Stimulated activated CD4-positive, alpha-beta T cell treated with anti-CD3 and anti-CD28 coated beads, Interleukin-4, amount 100 ng/mL, for 24 hours (primary cell): ENCODE results near the gene SIRPB2.

ENCODE experiments used
- DNase-seq: peaks from one replicate; pipeline ENCODE4 v3.0.0-alpha.2; 2020

The SIRPB2 gene

DNA sequence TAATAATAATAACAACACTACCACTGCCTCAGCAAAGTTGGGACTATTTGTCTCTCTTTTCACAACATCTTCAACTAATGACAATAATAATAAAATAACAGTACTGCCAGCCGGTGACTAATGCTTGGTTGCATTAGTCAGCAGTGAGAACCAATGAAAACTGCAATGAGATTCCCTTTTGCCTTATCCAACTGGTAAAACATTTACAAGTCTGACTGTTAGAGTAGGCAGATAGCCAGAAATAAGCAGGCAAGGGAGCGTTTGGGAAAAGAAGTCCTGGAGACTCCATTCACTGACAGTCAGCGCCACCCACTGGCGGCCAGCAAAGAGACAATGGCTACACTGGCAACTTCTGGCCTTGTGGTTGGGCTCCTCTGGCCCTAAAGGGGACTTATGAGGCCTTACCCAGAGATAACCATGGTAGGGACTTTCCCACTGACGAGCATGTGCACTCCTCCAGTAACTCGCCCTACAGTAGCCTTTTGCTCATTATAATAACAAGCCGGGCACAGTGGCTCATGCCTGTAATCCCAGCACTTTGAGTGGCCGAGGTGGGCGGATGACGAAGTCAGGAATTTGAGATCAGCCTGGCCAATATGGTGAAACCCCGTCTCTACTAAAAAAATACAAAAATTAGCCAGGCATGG is 21.2 kb downstream of the SIRPB2 start:
- peak; percentile 13 for DNase-seq

DNA sequence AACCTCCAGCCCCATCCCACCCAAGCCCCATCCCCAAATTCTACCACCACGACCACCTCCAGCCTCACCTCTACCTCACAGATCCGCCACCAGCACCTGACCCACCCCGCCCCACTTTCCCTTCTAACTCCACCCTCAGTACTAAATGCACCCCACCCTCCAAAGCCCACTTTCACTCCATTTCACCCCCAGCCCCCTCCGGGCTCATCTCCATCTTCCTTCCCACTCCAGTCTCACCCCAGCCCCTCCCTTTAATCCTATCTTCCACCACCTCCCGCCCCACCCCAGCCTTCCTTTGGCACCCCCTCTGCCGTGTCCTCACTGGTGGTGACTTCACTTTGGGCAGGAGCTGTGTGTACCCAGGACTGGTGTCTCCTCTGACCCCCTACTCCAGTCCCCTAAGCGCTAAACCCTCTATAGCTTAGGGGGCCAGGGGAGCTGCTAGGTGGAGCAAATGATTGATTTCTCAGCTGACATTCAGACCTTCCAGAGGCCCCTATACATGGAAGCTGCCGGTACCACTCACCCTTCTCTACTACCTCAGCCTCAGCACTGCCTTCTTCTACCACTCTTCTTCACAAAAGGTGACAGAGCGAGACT is 21.8 kb downstream of the SIRPB2 start:
- no peak for DNase-seq

DNA sequence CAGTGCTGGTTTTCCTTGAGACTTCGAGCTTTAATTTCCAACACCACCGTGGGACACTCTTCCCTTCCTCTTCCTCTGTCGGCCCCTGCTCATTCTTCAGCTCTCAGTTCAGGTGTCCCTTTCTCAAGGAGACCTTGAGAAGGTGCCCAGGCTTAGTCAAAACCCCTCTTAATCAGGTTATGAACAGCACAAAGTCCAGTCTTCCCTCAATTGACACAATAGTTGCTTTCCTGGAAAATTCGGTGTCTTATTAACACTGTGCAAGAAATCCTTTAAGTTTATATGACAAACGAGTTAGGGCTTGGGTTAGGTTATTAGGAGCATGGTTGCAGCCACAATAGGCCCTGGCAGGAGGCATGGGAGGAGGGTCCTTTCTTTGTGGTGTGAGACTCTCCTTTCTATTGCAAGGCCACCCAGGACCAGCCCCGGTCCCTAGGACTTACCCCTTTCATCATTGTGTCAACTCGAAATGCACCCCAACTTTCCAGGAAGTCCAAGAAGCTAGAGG is 23.0 kb downstream of the SIRPB2 start:
- DNase-seq: no peak

DNA sequence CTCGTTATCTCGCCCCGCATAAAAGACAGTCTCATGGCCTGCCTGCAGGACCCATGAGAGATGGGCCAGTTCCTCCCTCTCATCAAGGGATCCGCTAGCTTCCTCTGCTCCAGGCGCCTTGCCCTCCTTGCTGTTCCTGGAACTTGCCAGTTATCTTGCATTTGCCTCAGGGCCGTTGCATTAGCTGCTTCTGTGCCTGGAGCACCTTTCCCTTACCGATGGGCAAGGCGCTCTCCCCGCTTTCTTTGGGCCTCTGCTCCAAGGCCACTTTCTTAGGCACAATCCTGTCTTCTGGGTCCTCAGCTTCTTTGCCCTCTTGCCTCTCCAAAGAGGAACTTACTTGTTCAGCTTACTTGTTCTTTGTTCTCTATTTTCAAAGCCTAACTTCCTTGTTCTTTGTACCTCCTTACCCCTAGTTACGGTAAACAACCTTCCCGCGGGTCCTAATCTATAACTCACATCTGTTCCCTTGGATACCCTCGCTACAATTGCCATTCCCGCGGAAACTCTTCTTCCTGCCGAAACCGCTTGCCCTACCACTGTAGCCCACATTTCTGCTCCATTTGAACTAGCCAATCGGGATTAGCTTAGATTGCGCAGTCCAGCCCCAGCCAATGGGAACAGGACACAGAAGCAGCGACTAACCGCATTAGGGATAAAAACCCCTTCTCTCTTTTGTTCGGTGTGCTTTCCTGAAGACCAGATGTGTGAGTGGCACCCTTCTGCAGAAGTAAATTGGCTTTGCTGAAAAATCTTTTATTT is 23.7 kb downstream of the SIRPB2 start:
- DNase-seq: no peak

DNA sequence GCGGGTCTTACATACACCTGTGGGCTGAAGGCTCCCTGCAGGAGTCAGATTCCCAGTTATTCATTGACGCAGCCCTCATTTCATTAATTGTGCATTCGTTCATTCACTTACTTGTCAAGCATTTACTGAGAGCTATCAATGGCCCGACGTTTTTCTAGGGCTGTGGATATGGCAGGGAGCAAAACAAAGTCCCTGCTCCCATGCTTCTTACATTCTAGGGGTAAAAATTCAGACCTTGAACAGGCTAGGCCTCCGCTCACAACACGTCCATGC is 24.2 kb downstream of the SIRPB2 start:
- DNase-seq: no peak

DNA sequence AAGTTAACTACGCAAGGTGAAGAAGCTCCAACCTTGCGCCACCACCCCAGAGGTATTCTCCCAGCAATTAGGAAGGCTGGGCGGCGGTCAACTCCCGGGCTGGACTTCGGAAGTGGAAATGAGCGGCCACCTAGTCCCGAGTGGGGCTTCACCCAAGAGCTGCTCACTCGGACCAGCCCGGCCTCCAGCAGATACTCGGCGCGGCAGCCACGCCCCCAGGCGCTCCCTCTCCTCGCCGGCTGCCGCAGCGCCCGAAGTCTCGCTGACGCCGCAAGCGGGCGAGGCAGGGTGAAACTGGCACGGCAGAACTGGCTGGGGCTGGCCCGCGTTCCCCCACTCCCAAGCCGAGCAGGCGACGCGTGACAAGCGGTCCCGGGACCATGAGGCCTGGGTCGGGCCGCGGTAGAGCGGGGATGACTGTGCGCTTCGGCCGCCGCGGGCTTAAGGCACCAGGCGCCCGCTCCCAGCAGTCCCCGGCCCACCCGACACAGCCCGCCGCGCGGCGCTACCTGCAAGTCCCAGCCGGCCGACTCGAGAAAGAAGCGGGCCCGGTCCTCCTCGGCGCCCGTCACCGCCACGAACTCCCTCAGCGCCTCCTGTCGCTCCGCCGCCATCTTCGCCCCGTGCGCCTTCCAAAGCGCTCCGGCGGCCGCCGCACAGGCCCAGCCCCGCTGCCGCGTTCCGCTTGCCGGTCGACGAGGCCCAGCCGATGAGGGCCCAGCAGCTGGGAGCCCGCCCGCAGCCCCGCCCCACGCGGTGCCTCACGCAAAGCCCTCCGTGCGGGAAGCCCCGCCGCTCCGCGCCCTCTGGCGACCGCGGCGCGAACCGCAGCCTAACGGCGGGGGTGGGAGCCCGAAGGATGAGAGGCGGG is 24.8 kb downstream of the SIRPB2 start, which contains the start of gene NSFL1C:
TSS of gene NSFL1C (minus strand) at position 639 of the 871 bp plus-strand sequence. CDS start at position 614, 25 bp downstream.
- DNase-seq: peak; percentile 97

DNA sequence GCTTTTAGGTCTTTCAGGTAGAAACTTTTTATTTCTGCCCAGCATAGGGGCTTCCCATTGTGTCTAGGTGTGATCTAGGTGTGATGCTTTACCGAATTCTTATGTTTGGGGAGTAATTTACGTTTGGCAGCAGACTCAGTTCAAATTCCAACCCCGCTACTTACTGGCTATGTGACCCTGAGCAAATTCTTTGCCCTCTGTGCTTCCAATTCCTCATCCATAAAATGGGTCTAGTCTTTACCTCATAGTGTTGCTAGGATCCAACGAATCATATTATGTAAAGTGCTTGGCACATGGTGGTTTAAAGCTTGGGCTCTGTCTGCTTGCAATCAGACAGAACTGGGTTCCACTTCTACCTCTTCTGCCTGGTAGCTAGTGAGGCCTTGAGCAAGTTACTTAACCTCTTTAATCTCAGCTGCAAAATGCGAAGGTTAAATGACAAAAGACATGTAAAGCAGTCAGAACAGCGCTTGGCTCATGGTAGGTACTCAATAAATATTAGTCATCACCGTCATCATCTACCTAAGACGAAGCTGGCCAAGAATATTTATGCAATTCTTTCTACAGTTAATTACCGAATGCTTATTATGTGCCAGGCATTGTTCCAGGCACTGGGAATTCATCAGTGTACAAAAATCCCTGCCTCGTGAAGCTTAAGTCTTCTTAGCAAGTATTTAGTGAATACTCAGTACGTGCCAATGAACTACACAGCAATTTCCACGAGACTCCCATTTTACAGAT is 25.6 kb downstream of the SIRPB2 start:
- no peak for DNase-seq

DNA sequence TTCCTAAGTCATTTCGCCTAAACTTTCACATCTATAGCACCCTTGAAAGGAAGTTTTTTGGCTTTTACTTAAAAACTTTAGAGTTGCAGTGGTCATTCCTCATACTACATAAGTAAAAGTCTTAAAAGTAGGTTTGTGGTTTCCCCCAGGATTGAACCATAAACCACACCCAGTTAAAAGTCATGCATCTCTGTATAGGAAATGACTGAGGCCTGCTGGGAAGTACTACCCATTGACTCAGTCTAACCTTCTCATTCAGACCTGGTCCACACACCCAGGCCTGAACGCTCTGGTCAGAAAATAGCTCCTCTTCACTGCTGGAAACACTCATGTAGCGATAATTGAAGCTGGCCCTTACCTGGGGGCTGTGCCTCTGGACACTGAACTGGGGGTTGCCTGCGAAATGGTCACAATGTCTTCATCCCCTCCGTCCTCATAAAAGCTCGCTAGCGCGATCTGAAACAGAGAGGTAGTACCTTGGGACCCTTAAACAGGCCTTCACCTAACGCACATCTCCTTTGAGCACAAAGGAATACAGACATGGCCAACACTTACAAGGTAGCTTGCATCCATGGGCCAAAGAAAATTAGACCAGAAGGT is 27.1 kb downstream of the SIRPB2 start:
- no peak for DNase-seq

DNA sequence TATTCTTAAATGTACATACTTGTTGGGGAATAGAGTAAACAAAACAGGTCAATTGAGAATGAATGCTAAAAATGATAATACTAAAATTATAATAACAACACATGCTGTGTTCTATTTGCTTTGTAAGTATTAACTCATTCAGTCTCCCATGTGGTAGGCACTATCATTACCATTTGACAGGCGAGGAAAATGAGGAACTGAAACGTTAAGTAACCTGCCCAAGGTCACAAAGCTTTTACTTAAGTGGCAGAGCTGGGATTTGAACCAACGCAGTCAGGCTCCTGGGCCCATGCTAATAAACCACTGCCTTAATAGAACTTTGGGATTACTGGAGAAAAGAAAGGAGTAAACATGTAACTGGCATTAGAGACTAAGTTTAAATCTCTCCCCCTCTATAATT is 28.4 kb downstream of the SIRPB2 start:
- no peak for DNase-seq

DNA sequence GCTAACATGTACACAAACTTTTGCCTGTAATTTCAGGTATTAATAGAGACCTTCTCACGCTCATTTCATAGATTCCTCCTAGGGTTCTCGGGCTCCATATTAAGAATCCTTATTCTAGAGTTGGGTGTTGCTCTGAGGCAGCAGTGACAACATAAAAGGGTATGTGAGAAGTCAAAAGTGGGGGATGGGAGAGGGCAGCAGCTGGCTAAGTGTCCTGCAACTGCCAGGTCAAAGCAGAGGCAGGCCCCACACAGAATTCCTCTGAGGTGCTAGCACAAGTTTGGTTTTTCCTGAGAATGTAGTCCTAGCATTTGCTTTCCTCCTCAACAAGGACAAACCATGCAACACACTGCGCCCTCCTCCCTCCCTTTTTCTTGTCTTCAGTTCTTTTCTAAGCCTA is 29.2 kb downstream of the SIRPB2 start:
- DNase-seq: no peak

DNA sequence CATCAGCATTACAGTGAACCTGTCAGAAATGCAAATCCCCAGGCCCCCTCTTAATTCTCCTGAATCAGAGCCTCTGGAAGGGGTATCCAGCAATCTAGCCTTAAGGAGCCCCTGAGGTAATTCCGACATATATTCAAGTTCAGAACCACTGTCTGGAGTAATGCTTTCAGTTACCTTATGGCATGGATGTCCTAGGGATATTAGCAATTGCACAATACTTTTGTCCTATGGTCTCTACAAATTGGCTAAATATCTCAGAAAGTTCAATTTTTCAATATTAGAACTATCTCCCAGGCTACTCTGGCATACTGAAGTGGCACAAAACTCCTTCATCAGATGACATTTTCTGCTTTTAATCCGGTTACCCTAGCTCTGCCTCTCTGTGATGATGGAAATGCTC is 30.9 kb downstream of the SIRPB2 start:
- DNase-seq: no peak

DNA sequence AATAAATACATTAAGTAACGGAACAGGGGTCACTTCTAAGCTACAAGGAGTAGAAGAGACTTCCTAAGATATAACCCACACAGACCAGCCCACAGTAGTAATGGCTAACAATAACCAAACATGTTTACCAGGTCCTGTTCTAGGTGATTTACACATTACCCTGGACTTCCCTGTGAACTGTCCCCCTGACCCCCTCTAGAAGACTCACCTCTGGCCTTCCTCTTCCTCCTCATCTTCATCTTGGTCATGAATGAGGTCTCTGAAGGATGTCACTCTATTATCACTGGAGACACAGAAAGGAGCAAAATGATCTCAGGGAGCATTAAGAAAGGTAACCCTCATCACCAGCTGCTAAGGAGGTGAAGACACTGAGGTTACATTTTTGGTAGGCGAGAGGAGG is 33.2 kb downstream of the SIRPB2 start:
- no peak for DNase-seq

DNA sequence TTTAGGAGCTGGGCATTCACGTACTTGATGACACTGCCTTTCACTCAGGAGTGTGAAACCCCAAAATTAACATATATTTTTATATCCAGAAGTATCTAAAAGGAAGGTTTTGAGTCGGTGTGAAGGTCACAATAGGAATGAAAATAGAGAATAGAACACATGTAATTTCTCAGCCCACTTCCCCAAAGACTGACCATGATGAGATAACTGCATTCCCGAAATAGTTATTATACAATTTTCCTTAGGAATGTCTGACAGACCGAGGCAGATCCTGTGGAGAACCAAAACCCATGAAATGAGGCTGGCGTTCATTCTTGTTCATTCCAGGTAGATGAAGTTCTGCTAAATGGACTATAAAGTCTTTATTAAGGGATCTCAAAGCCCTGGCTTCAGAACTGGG is 34.9 kb downstream of the SIRPB2 start:
- DNase-seq: no peak

DNA sequence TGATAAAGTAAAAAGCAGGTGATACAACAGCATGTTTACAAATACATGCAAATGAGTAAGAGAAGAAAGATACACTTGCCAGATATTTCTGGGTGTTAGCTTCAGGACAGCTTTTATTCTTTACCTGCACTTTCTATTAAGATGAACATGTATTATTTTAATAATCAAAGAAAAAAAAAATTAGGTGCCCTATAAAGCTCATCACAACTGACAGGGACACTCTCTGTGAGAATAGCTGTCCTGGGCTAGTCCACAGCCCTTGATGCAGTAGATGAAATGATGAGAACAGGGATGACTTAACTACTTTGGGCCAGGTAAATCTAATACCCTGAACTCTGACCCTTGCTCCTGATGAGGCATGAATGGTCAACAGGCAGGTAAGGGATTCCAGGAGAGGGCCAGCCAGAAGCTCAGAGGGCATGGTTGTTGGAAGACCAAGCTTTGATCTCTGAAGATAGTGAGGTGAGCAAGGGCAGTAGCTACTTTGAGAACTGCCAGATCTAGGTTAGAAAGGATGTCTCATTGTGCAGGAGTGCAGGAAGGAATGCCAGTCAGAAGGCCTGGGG is 40.2 kb downstream of the SIRPB2 start:
- DNase-seq: no peak

DNA sequence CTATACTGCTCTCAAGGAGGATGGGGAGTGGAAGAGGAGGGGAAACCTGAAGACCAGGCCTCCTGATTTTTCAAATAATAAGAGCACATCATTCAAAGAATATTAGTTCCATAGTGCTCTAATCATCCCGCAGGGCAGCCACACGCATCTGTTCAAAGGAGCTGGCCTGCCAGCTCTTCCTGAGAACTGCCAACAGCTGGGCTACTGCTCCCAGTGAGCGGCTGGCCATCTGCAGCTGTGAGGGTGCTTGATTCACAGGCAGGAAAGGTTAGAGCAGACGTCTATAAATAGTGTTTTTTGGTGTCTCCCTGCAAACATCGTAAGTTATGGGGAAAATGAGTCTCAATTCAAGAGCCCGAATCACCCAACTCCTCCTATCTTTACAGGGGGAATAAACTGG is 41.9 kb downstream of the SIRPB2 start:
- DNase-seq: no peak

DNA sequence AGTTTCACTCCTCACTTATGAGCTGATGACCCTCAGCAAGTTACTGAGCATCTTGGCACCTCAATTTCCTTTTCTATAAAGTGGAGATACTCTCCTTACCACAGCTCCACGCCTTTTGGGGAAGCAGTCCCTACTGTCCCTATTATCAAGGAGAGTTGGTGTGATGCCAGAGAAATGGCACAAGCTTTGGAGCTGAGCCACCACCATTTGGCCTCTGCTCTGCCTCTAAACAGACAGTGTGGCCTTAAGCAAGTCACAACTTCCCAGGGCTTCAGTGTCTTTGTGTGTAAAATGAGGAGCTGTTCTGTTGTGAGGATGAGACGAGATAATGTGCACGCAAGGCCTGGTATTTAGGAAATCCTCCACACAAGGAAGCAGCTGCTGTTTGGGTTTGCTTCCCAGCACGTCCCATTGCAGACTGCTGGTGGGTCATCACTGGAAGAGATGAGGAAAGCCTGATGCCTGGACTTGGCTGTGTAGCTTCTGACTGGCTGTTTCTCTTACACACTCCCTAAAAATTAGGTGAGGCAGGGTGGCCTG is 43.1 kb downstream of the SIRPB2 start:
- no peak for DNase-seq

DNA sequence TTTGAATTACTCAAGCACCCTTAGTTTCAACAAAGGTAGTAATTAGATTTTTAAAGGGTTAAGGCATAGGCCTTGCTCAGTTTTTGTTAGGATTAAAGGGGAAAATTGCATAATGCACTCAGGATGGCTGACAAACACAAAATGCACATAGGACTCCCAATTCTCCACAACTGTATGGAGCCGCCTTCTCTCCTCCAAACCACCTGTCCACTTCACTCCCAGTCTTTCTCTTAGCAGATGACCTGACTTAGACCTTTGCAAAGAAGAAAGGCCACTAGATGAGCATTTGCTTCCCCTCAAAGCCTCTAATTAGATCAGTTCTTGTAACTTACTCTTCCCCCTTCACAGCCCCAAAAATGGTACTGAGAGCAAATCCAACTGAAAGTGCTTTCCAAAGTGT is 44.7 kb downstream of the SIRPB2 start:
- no peak for DNase-seq

DNA sequence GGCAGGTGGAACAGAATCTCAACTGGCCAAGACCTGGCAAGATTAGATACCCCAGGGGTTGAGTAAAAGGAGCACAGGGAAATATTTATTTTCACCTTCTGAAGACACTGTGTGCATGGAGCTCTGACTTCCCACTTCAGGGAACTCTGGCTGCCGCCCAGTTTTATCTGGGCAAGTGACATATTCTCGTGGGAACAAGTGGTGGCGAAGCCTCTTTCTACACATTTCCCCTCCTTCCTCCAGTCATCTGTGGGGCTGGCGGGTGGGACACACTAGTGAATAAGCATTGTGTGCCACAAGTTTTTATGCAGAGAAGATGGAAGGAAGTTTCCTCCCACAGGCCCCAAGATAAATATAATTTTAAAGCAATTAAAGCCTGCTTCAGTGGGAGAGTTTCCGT is 48.1 kb downstream of the SIRPB2 start:
- no peak for DNase-seq

DNA sequence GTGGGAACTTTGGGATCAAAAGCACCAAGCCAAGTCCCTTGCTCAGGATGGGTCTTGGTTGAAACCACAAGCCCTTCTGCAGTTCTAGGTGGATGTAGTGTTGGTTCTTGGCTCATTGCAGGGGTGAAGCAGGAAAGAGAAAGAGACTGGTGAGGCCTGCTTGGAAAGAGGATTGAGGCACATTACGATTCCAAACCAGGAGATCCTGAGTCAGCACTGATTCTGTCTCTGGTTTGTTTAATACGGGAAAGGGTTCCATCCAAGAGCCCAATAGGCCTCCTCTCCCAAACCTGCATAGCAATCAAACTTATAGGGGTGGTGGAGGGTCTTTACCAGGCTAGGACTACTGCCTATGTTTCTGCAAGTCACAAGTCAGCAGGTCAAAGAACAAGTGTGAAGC is 48.9 kb downstream of the SIRPB2 start:
- DNase-seq: no peak

DNA sequence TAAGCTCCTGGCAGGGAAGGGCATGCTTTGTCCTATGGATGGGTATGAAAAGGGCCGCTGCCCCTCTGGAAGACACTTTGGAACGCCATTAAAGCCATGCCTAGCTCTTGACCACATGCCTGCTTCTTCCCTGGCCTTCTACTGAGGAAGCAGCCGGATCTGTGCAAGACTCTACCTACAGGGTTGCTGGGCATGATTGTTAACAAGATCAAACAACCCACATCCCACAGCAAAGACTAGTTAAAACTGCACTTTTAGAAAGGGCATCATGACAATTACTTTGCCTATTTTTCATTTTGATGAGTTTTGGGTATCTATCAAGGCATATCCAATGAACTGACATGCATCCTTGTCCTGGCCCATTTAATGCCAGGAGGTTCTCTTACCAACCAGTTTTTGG is 50.1 kb downstream of the SIRPB2 start:
- DNase-seq: no peak

DNA sequence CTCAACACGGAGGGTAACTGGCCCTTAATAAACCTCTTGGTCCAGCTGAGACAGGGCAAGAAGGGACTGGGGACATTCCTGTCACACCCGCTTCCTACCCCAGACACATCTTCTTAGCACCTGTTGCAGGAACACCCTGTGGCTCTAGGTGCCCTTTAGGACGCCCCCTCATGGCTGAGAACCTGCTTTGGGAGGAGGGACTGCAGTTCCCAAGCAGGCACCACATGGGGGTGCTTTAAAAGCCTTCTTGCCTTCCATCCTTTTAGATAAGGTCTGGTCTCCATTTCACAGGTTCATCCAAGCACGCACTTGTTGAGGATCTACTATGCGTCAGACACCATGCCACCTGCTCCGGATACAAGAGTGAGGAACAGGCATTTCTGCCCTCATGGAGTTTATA is 51.2 kb downstream of the SIRPB2 start:
- DNase-seq: no peak

DNA sequence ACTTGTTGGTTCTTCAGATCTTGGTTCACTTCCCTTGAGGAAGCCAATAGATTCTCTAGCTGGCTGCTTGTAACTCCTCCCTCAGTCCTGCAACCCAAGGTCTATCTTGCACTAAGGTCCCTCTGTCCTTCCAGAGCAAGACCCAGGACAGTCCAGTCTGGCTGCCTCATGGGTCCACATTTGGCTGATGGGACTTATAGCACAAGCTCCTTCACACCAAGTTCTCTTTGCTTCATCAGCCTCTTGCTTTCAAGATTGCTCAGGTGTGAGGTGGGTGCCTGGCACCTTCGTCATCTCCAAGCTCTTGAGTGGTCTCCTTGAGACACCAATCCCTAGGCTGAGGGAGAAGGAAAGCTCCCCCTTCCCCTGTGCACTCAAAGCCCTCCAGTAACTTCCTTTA is 52.9 kb downstream of the SIRPB2 start:
- DNase-seq: no peak
